ENCODE measurements around the gene CD3G. TPM values are rescaled to one million over a fixed set of nuclear protein-coding genes. Genes with fewer than 3 reads are reported as not detected.

The CD3G gene
- total and polyA plus RNA-seq, 4 donors: 0.19 to 0.84 (median 0.33) TPM

- Histone ChIP-seq H3K4me3 (ENCODE audit: low read depth in 1 of 3, low read length in 3 of 3) (no peak overlapping the region), H3K36me3 (ENCODE audit: control insufficient read depth in 4 of 4, insufficient read depth in 3 of 4, low read depth in 1 of 4, low read length in 3 of 4) (no peaks in the 10 kb centered on the region), H3K27ac (ENCODE audit: low read depth in 1 of 2, low read length in 2 of 2) (no peak overlapping the region), H3K9ac (ENCODE audit: low read depth in 1 of 2, low read length in 2 of 2) (no peak overlapping the region), H3K4me1 (ENCODE audit: control insufficient read depth in 4 of 4, insufficient read depth in 4 of 4, low read length in 3 of 4) (peaks cover 2 to 15% (median 11%) of the 10 kb centered on the region in 4 donors), H3K27me3 (ENCODE audit: control insufficient read depth in 4 of 4, insufficient read depth in 4 of 4, low read length in 3 of 4) (no peaks in the 10 kb centered on the region), H3K9me3 (ENCODE audit: control insufficient read depth in 4 of 4, low read length in 3 of 4) (no peaks in the 10 kb centered on the region)
- no peak for DNase-seq (ENCODE audit: low spot score)
- TF ChIP-seq FOXA2 (IDR thresholded peaks at IDR 0.05) (no peak), YY1 (IDR thresholded peaks at IDR 0.05) (no peak), RXRA (IDR thresholded peaks at IDR 0.05) (no peak), JUND (IDR thresholded peaks at IDR 0.05) (no peak), CTCF (IDR thresholded peaks at IDR 0.05; ENCODE audit: low read depth, low read length, missing input control) (no peak), SP1 (IDR thresholded peaks at IDR 0.05) (no peak), TAF1 (conservative IDR thresholded peaks at IDR 0.05) (no peak), ZBTB33 (IDR thresholded peaks at IDR 0.05) (no peak), NR2F2 (IDR thresholded peaks at IDR 0.05) (no peak), EGR1 (IDR thresholded peaks at IDR 0.05; ENCODE audit: low read depth in 2 of 2) (no peak), RAD21 (IDR thresholded peaks at IDR 0.05) (no peak), GABPA (IDR thresholded peaks at IDR 0.05 in 1 of 2, conservative IDR thresholded peaks at IDR 0.05 in 1 of 2) (no peak), REST (IDR thresholded peaks at IDR 0.05) (no peak), MAX (IDR thresholded peaks at IDR 0.05) (no peak), HNF4G (IDR thresholded peaks at IDR 0.05) (no peak), ATF3 (IDR thresholded peaks at IDR 0.05) (no peak)
- WGBS: 98% methylated on average over 19 of the region's 19 CpGs
Measured at GRCh38 chr11:118322721-118323120, 21.4 kb upstream of the CD3G start.

- Histone ChIP-seq H3K4me3 (ENCODE audit: low read depth in 1 of 3, low read length in 3 of 3) (no peak overlapping the region), H3K9ac (ENCODE audit: low read depth in 1 of 2, low read length in 2 of 2) (no peak overlapping the region), H3K9me3 (ENCODE audit: control insufficient read depth in 4 of 4, low read length in 3 of 4) (no peaks in the 10 kb centered on the region), H3K4me1 (ENCODE audit: control insufficient read depth in 4 of 4, insufficient read depth in 4 of 4, low read length in 3 of 4) (peaks cover 2 to 15% (median 10%) of the 10 kb centered on the region in 4 donors), H3K27me3 (ENCODE audit: control insufficient read depth in 4 of 4, insufficient read depth in 4 of 4, low read length in 3 of 4) (no peaks in the 10 kb centered on the region), H3K27ac (ENCODE audit: low read depth in 1 of 2, low read length in 2 of 2) (no peak overlapping the region), H3K36me3 (ENCODE audit: control insufficient read depth in 4 of 4, insufficient read depth in 3 of 4, low read depth in 1 of 4, low read length in 3 of 4) (no peaks in the 10 kb centered on the region)
- no peak for DNase-seq (ENCODE audit: low spot score)
- TF ChIP-seq FOXA2 (IDR thresholded peaks at IDR 0.05) (no peak), CTCF (IDR thresholded peaks at IDR 0.05; ENCODE audit: low read depth, low read length, missing input control) (no peak), HNF4G (IDR thresholded peaks at IDR 0.05) (no peak), RXRA (IDR thresholded peaks at IDR 0.05) (no peak), REST (IDR thresholded peaks at IDR 0.05) (no peak), TAF1 (conservative IDR thresholded peaks at IDR 0.05) (no peak), NR2F2 (IDR thresholded peaks at IDR 0.05) (no peak), YY1 (IDR thresholded peaks at IDR 0.05) (no peak), EGR1 (IDR thresholded peaks at IDR 0.05; ENCODE audit: low read depth in 2 of 2) (no peak), GABPA (IDR thresholded peaks at IDR 0.05 in 1 of 2, conservative IDR thresholded peaks at IDR 0.05 in 1 of 2) (no peak), SP1 (IDR thresholded peaks at IDR 0.05) (no peak)
Measured at GRCh38 chr11:118325283-118325682, 18.9 kb upstream of the CD3G start.

All from liver (tissue), 9 donors.